ENCODE measurements around the gene NME1.

The NME1 gene

GRCh38 chr17:51184124-51184523, 30.8 kb downstream of the NME1 start:
- Histone ChIP-seq H3K4me3 (ENCODE audit: insufficient read length, low read depth) (no peak overlapping the region), H3K27me3 (ENCODE audit: insufficient read depth, insufficient read length) (no peaks in the 10 kb centered on the region), H3K9me3 (ENCODE audit: insufficient read depth, low read length) (no peaks in the 10 kb centered on the region), H3K36me3 (ENCODE audit: insufficient read depth, insufficient read length, low read length) (peaks cover 52% of the 10 kb centered on the region), H3K9ac (ENCODE audit: insufficient read length, low read depth) (no peak overlapping the region), H3K4me1 (ENCODE audit: insufficient read depth, insufficient read length) (peaks cover 3% of the 10 kb centered on the region)
- TF ChIP-seq SUZ12 (IDR thresholded peaks at IDR 0.05; ENCODE audit: extremely low read depth, insufficient read depth, insufficient read length) (no peak), YY1 (IDR thresholded peaks at IDR 0.05; ENCODE audit: insufficient read depth, insufficient read length) (no peak), ZNF274 (IDR thresholded peaks at IDR 0.05; ENCODE audit: low read depth, low read length) (no peak)
- no peak for DNase-seq (ENCODE audit: low read depth, low spot score)

DNA sequence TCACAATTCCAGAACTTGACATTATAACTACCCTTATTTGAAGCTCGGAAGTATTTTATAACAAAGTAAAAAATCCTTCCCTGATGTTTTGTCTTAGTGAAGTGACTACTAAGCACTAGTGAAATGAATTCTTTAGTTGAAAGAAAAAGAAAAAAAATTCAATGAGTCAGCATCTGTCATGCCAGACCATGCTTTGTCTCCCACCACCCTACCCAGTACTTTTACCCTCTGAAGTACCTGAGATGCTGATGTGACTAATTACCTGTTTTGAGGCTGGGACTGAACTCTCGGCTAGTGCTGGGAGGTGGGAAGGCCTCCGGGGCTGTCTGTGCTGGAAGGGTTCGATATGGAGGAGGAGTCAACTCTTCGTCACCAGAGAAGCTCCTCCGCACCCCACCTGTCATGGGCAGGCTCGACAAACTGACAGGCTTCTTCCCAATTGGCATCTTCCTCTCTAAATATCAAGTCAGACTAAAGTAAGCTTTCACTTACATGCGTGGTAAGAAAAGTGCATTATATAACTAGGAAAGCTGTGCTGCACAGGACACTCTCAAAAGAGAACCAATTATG, 32.5 kb downstream of the NME1 start:
- DNase-seq (ENCODE audit: low read depth, low spot score), result no peak
- no peaks in the 10 kb centered on the region for H3K27me3 ChIP-seq (ENCODE audit: insufficient read depth, insufficient read length)
- TF ChIP-seq SUZ12 (IDR thresholded peaks at IDR 0.05; ENCODE audit: extremely low read depth, insufficient read depth, insufficient read length), result no peak
- TF ChIP-seq YY1 (IDR thresholded peaks at IDR 0.05; ENCODE audit: insufficient read depth, insufficient read length), result no peak
- TF ChIP-seq ZNF274 (IDR thresholded peaks at IDR 0.05; ENCODE audit: low read depth, low read length), result no peak
- peaks cover 3% of the 10 kb centered on the region for H3K4me1 ChIP-seq (ENCODE audit: insufficient read depth, insufficient read length)
- peaks cover 57% of the 10 kb centered on the region for H3K36me3 ChIP-seq (ENCODE audit: insufficient read depth, insufficient read length, low read length)
- H3K4me3 ChIP-seq (ENCODE audit: insufficient read length, low read depth), result no peak overlapping the region
- H3K9me3 ChIP-seq (ENCODE audit: insufficient read depth, low read length), result no peaks in the 10 kb centered on the region
- no peak overlapping the region for H3K9ac ChIP-seq (ENCODE audit: insufficient read length, low read depth)

GRCh38 chr17:51188271-51188833, 35.0 kb downstream of the NME1 start:
- Histone ChIP-seq H3K9me3 (ENCODE audit: insufficient read depth, low read length) (no peaks in the 10 kb centered on the region), H3K4me3 (ENCODE audit: insufficient read length, low read depth) (no peak overlapping the region), H3K27me3 (ENCODE audit: insufficient read depth, insufficient read length) (no peaks in the 10 kb centered on the region), H3K4me1 (ENCODE audit: insufficient read depth, insufficient read length) (peaks cover 3% of the 10 kb centered on the region), H3K9ac (ENCODE audit: insufficient read length, low read depth) (no peak overlapping the region), H3K36me3 (ENCODE audit: insufficient read depth, insufficient read length, low read length) (peaks cover 68% of the 10 kb centered on the region)
- DNase-seq (ENCODE audit: low read depth, low spot score), result no peak
- TF ChIP-seq YY1 (IDR thresholded peaks at IDR 0.05; ENCODE audit: insufficient read depth, insufficient read length), result no peak
- TF ChIP-seq ZNF274 (IDR thresholded peaks at IDR 0.05; ENCODE audit: low read depth, low read length), result no peak
- TF ChIP-seq SUZ12 (IDR thresholded peaks at IDR 0.05; ENCODE audit: extremely low read depth, insufficient read depth, insufficient read length), result no peak

DNA sequence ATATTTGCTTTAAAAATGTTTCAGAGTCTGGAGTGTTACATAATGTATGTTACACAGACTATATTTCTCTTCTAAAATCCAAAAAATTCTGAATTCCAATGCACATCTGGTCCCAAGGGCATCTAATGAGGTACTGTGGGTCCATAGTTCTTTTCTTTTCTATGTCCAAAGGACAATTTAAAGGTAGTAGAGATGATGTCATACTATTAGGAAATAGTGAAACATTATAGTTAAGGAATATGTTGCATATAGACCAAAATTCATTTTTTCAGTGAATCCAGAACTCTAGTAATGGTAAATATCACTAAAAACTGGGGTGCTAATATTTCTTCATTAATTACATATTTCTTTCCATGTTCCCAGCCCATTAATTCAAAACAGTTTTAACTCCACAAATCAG, 35.8 kb downstream of the NME1 start:
- TF ChIP-seq SUZ12 (IDR thresholded peaks at IDR 0.05; ENCODE audit: extremely low read depth, insufficient read depth, insufficient read length), result no peak
- no peak for TF ChIP-seq YY1 (IDR thresholded peaks at IDR 0.05; ENCODE audit: insufficient read depth, insufficient read length)
- TF ChIP-seq ZNF274 (IDR thresholded peaks at IDR 0.05; ENCODE audit: low read depth, low read length), result no peak
- Histone ChIP-seq H3K27me3 (ENCODE audit: insufficient read depth, insufficient read length) (no peaks in the 10 kb centered on the region), H3K9ac (ENCODE audit: insufficient read length, low read depth) (no peak overlapping the region), H3K9me3 (ENCODE audit: insufficient read depth, low read length) (no peaks in the 10 kb centered on the region), H3K4me1 (ENCODE audit: insufficient read depth, insufficient read length) (peaks cover 3% of the 10 kb centered on the region), H3K36me3 (ENCODE audit: insufficient read depth, insufficient read length, low read length) (peaks cover 70% of the 10 kb centered on the region), H3K4me3 (ENCODE audit: insufficient read length, low read depth) (no peak overlapping the region)
- DNase-seq (ENCODE audit: low read depth, low spot score), result no peak

- H3K9me3 ChIP-seq (ENCODE audit: insufficient read depth, low read length), result no peaks in the 10 kb centered on the region
- peaks cover 70% of the 10 kb centered on the region for H3K36me3 ChIP-seq (ENCODE audit: insufficient read depth, insufficient read length, low read length)
- H3K27me3 ChIP-seq (ENCODE audit: insufficient read depth, insufficient read length), result no peaks in the 10 kb centered on the region
- DNase-seq (ENCODE audit: low read depth, low spot score), result no peak
- H3K9ac ChIP-seq (ENCODE audit: insufficient read length, low read depth), result no peak overlapping the region
- no peak overlapping the region for H3K4me3 ChIP-seq (ENCODE audit: insufficient read length, low read depth)
- no peak for TF ChIP-seq ZNF274 (IDR thresholded peaks at IDR 0.05; ENCODE audit: low read depth, low read length)
- no peak for TF ChIP-seq SUZ12 (IDR thresholded peaks at IDR 0.05; ENCODE audit: extremely low read depth, insufficient read depth, insufficient read length)
- TF ChIP-seq YY1 (IDR thresholded peaks at IDR 0.05; ENCODE audit: insufficient read depth, insufficient read length), result no peak
- H3K4me1 ChIP-seq (ENCODE audit: insufficient read depth, insufficient read length), result peaks cover 3% of the 10 kb centered on the region
These were observed 36.3 kb downstream of the NME1 start for GRCh38 chr17:51189628-51190027.

GRCh38 chr17:51191895-51192294, 38.5 kb downstream of the NME1 start:
- no peaks in the 10 kb centered on the region for H3K27me3 ChIP-seq (ENCODE audit: insufficient read depth, insufficient read length)
- H3K4me3 ChIP-seq (ENCODE audit: insufficient read length, low read depth), result no peak overlapping the region
- DNase-seq (ENCODE audit: low read depth, low spot score), result no peak
- peaks cover 77% of the 10 kb centered on the region for H3K36me3 ChIP-seq (ENCODE audit: insufficient read depth, insufficient read length, low read length)
- TF ChIP-seq ZNF274 (IDR thresholded peaks at IDR 0.05; ENCODE audit: low read depth, low read length) (no peak), SUZ12 (IDR thresholded peaks at IDR 0.05; ENCODE audit: extremely low read depth, insufficient read depth, insufficient read length) (no peak), YY1 (IDR thresholded peaks at IDR 0.05; ENCODE audit: insufficient read depth, insufficient read length) (no peak)
- H3K9ac ChIP-seq (ENCODE audit: insufficient read length, low read depth), result no peak overlapping the region
- no peaks in the 10 kb centered on the region for H3K9me3 ChIP-seq (ENCODE audit: insufficient read depth, low read length)
- H3K4me1 ChIP-seq (ENCODE audit: insufficient read depth, insufficient read length), result no peaks in the 10 kb centered on the region

- Histone ChIP-seq H3K9ac (ENCODE audit: insufficient read length, low read depth) (no peak overlapping the region), H3K27me3 (ENCODE audit: insufficient read depth, insufficient read length) (no peaks in the 10 kb centered on the region), H3K9me3 (ENCODE audit: insufficient read depth, low read length) (no peaks in the 10 kb centered on the region), H3K4me1 (ENCODE audit: insufficient read depth, insufficient read length) (no peaks in the 10 kb centered on the region), H3K4me3 (ENCODE audit: insufficient read length, low read depth) (no peak overlapping the region), H3K36me3 (ENCODE audit: insufficient read depth, insufficient read length, low read length) (peaks cover 84% of the 10 kb centered on the region)
- TF ChIP-seq ZNF274 (IDR thresholded peaks at IDR 0.05; ENCODE audit: low read depth, low read length) (no peak), SUZ12 (IDR thresholded peaks at IDR 0.05; ENCODE audit: extremely low read depth, insufficient read depth, insufficient read length) (no peak), YY1 (IDR thresholded peaks at IDR 0.05; ENCODE audit: insufficient read depth, insufficient read length) (no peak)
- no peak for DNase-seq (ENCODE audit: low read depth, low spot score)
These were observed 44.4 kb downstream of the NME1 start for GRCh38 chr17:51197754-51198153.
